Parathyroid adenoma (tissue), 2 donors: ENCODE data around the gene BRPF3.
"Not testable (repeated sequence)": the region's sequence is repeated elsewhere in the genome, so short reads cannot be mapped to it uniquely, and the experiment has no call there.

ENCODE experiments used
- H2AFZ ChIP-seq: fragments of 300-600 bp; sonication (generic); one replicate; pipeline ENCODE4 v1.7.0; 2017; ENCODE audit warnings: antibody characterized with exemption, mild to moderate bottlenecking
- H3K27ac ChIP-seq: fragments of 300-600 bp; sonication (generic); one replicate; pipeline ENCODE4 v1.7.0; 2017
- H3K27me3 ChIP-seq: fragments of 300-600 bp; sonication (generic); one replicate; pipeline ENCODE4 v1.7.0; 2017; ENCODE audit warnings: low read length; ENCODE audit not compliant: control insufficient read depth, insufficient read depth
- H3K36me3 ChIP-seq: fragments of 300-600 bp; sonication (generic); one replicate; pipeline ENCODE4 v1.7.0; 2017; ENCODE audit warnings: low read length; ENCODE audit not compliant: control insufficient read depth, insufficient read depth
- H3K4me1 ChIP-seq: fragments of 300-600 bp; sonication (generic); one replicate; pipeline ENCODE4 v1.7.0; 2017; ENCODE audit warnings: control low read depth
- H3K4me2 ChIP-seq: fragments of 300-600 bp; sonication (generic); one replicate; pipeline ENCODE4 v1.7.0; 2017; ENCODE audit warnings: low read length
- H3K4me3 ChIP-seq: fragments of 300-600 bp; sonication (generic); one replicate; pipeline ENCODE4 v1.7.0; 2017; ENCODE audit warnings: low read depth, low read length
- H3K79me2 ChIP-seq: fragments of 300-600 bp; sonication (generic); one replicate; pipeline ENCODE4 v1.7.0; 2017; ENCODE audit warnings: control low read depth
- H3K9ac ChIP-seq: fragments of 300-600 bp; sonication (generic); one replicate; pipeline ENCODE4 v1.7.0; 2017; ENCODE audit warnings: mild to moderate bottlenecking
- H3K9me3 ChIP-seq: fragments of 300-600 bp; sonication (generic); one replicate; pipeline ENCODE4 v1.7.0; 2017; ENCODE audit warnings: low read length; ENCODE audit not compliant: control insufficient read depth
- TF ChIP-seq, protein P1 (sequence below): fragments of 300-600 bp; sonication (generic); IDR thresholded peaks from one replicate; pipeline ENCODE4 v1.7.0; 2017; ENCODE audit warnings: antibody characterized with exemption, mild to moderate bottlenecking
- donor health status: primary hyperparathyroidism.

Gene BRPF3

DNA sequence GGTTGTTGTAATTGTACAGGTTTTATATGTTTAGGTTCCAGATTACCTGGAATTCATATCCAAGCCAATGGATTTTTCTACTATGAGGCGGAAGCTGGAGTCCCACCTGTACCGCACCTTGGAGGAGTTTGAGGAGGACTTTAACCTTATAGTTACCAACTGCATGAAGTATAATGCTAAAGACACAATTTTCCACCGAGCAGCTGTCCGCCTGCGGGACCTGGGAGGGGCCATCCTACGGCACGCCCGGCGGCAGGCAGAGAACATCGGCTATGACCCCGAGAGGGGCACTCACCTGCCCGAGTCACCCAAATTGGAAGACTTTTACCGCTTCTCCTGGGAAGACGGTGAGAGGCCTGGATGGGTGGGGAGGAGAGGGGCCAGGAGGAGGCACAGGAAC lies 13.6 kb downstream of the BRPF3 start:
- Histone ChIP-seq H3K79me2 (no peaks in the 10 kb centered on the region), H3K27ac (no peak overlapping the region), H3K4me2 (no peak overlapping the region), H3K4me3 (no peak overlapping the region), H3K9ac (no peak overlapping the region), H2AFZ (no peak overlapping the region), H3K36me3 (no peaks in the 10 kb centered on the region), H3K9me3 (no peaks in the 10 kb centered on the region), H3K27me3 (no peaks in the 10 kb centered on the region), H3K4me1 (no peaks in the 10 kb centered on the region)
- TF ChIP-seq, protein P1, sequence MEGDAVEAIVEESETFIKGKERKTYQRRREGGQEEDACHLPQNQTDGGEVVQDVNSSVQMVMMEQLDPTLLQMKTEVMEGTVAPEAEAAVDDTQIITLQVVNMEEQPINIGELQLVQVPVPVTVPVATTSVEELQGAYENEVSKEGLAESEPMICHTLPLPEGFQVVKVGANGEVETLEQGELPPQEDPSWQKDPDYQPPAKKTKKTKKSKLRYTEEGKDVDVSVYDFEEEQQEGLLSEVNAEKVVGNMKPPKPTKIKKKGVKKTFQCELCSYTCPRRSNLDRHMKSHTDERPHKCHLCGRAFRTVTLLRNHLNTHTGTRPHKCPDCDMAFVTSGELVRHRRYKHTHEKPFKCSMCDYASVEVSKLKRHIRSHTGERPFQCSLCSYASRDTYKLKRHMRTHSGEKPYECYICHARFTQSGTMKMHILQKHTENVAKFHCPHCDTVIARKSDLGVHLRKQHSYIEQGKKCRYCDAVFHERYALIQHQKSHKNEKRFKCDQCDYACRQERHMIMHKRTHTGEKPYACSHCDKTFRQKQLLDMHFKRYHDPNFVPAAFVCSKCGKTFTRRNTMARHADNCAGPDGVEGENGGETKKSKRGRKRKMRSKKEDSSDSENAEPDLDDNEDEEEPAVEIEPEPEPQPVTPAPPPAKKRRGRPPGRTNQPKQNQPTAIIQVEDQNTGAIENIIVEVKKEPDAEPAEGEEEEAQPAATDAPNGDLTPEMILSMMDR, result no peak

DNA sequence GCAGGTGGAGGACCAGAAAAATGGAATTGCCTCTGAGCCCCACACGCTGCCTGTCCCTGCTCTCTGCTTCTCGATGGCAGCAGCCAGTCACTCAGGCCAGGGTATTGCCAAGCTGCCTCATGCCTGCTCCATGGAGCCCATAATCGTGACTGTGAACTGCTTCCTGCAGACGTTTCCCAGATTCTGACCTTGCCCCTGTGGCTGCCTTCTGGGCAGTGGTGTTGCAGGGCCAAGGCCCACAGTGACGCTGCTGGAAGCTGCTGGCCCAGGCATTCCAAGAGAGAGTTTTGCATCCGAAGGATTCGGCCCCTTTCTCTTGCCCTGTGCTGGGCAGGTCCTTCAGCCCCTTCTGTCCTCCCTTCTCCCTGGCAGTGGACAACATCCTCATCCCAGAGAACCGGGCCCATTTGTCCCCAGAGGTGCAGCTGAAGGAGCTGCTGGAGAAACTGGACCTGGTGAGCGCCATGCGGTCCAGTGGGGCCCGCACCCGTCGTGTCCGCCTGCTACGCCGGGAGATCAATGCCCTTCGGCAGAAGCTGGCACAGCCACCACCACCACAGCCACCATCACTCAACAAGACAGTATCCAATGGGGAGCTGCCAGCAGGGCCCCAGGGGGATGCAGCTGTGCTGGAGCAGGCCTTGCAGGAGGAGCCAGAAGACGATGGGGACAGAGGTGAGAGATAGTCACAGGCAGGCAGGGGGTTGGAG lies 14.5 kb downstream of the BRPF3 start:
- H3K27ac ChIP-seq, result no peak overlapping the region
- H3K4me1 ChIP-seq, result no peaks in the 10 kb centered on the region
- no peak overlapping the region for H3K9ac ChIP-seq
- no peak overlapping the region for H3K4me3 ChIP-seq
- no peak overlapping the region for H2AFZ ChIP-seq
- H3K36me3 ChIP-seq, result no peaks in the 10 kb centered on the region
- no peaks in the 10 kb centered on the region for H3K27me3 ChIP-seq
- no peaks in the 10 kb centered on the region for H3K9me3 ChIP-seq
- no peak overlapping the region for H3K4me2 ChIP-seq
- no peaks in the 10 kb centered on the region for H3K79me2 ChIP-seq
- TF ChIP-seq, protein P1, result no peak

- no peaks in the 10 kb centered on the region for H3K36me3 ChIP-seq
- H2AFZ ChIP-seq, result no peak overlapping the region
- H3K4me2 ChIP-seq, result no peak overlapping the region
- H3K27ac ChIP-seq, result no peak overlapping the region
- no peak overlapping the region for H3K9ac ChIP-seq
- H3K27me3 ChIP-seq, result no peaks in the 10 kb centered on the region
- H3K4me3 ChIP-seq, result no peak overlapping the region
- no peaks in the 10 kb centered on the region for H3K4me1 ChIP-seq
- no peaks in the 10 kb centered on the region for H3K9me3 ChIP-seq
- H3K79me2 ChIP-seq, result no peaks in the 10 kb centered on the region
- TF ChIP-seq, protein P1, result no peak
Measured at GRCh38 chr6:36216559-36216958, 20.0 kb downstream of the BRPF3 start.

DNA sequence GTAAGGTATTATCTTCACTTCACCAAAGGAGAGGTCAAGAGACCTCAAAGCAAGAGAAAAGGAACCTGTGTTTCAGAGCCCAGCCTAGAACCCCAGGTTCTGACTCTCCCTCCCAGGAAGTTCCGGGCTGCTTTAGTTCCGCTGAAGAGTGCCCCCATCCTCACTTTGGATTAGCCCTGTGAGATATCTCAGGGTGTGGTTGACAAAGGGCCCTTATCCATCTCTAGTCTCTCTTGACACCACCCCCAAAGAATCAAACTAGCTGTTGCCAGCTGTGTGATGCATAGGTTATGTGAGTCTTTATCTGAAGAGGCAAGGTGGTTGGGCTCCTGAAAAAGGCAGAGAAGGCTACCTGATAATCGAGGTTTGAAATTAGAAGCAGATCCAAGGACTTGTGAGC lies 20.6 kb downstream of the BRPF3 start:
- no peaks in the 10 kb centered on the region for H3K9me3 ChIP-seq
- H3K36me3 ChIP-seq, result no peaks in the 10 kb centered on the region
- H3K27ac ChIP-seq, result no peak overlapping the region
- no peaks in the 10 kb centered on the region for H3K27me3 ChIP-seq
- no peak overlapping the region for H2AFZ ChIP-seq
- H3K4me3 ChIP-seq, result no peak overlapping the region
- no peak overlapping the region for H3K4me2 ChIP-seq
- H3K9ac ChIP-seq, result no peak overlapping the region
- no peaks in the 10 kb centered on the region for H3K4me1 ChIP-seq
- TF ChIP-seq, protein P1, result no peak
- H3K79me2 ChIP-seq, result no peaks in the 10 kb centered on the region

DNA sequence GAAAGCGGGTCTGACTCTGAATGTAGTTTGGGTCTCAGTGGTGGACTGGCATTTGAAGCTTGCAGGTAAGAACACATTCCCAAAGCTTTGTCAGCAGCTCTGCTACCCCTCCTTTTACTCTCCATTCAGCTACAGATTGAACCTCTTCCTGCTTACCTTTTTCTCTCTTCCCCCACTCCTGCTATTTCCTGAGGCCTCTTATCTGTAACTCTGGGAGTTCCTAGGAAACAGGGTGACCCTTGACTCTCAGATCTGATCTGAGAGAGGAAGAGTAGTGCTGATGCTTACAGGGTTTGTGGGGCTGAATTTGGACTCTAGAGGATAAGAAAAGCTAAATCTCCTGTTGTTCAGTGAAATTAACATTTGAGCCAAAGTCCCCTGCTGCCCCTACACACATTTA lies 21.4 kb downstream of the BRPF3 start:
- no peak overlapping the region for H3K4me3 ChIP-seq
- H3K27me3 ChIP-seq, result no peaks in the 10 kb centered on the region
- H3K9me3 ChIP-seq, result no peaks in the 10 kb centered on the region
- H3K4me1 ChIP-seq, result no peaks in the 10 kb centered on the region
- TF ChIP-seq, protein P1, result no peak
- H2AFZ ChIP-seq, result no peak overlapping the region
- H3K9ac ChIP-seq, result no peak overlapping the region
- no peak overlapping the region for H3K4me2 ChIP-seq
- no peaks in the 10 kb centered on the region for H3K79me2 ChIP-seq
- H3K36me3 ChIP-seq, result no peaks in the 10 kb centered on the region
- H3K27ac ChIP-seq, result no peak overlapping the region

GRCh38 chr6:36218516-36218915 lies 22.0 kb downstream of the BRPF3 start:
- H3K4me3 ChIP-seq, H2AFZ ChIP-seq, H3K4me1 ChIP-seq, H3K4me2 ChIP-seq, H3K36me3 ChIP-seq, H3K27ac ChIP-seq, H3K9me3 ChIP-seq, H3K79me2 ChIP-seq, H3K9ac ChIP-seq, H3K27me3 ChIP-seq: not testable (repeated sequence)
